Fibroblast of skin of right quadriceps (primary cell): ENCODE results near the gene HMCN2.
"Not testable (repeated sequence)": the region's sequence is repeated elsewhere in the genome, so short reads cannot be mapped to it uniquely, and the experiment has no call there.

Experiments used
- DNase-seq: peaks from one replicate; pipeline ENCODE4 v3.0.0-alpha.2; 2013

Gene HMCN2

GRCh38 chr9:130239741-130240241 lies 25.8 kb upstream of the HMCN2 start:
- no peak for DNase-seq

- DNase-seq: peak; percentile 61
These were observed 25.0 kb upstream of the HMCN2 start for GRCh38 chr9:130240410-130241197.

DNA sequence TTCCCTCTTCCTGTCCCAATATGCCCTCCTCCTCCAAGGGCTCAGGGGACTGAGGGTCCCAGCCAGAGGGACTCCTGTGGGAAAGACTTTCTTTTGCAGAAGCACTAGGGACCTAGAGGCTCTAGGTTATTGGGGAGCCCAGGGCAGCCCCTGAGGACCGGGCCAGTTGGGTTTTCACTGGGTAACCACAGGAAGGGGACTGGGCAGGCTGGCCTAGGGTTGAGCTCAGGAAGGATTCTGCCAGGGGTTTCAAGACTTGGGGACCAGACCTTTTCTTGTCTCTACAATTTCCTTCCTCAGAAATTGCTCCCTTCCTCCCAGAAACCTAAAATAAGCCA lies 24.4 kb upstream of the HMCN2 start:
- DNase-seq: no peak

GRCh38 chr9:130242270-130243014 lies 23.1 kb upstream of the HMCN2 start:
- DNase-seq: no peak

GRCh38 chr9:130243015-130243881 lies 22.3 kb upstream of the HMCN2 start:
- peak; percentile 41 for DNase-seq

- no peak for DNase-seq
These were observed 21.7 kb upstream of the HMCN2 start for GRCh38 chr9:130243882-130244170.

DNA sequence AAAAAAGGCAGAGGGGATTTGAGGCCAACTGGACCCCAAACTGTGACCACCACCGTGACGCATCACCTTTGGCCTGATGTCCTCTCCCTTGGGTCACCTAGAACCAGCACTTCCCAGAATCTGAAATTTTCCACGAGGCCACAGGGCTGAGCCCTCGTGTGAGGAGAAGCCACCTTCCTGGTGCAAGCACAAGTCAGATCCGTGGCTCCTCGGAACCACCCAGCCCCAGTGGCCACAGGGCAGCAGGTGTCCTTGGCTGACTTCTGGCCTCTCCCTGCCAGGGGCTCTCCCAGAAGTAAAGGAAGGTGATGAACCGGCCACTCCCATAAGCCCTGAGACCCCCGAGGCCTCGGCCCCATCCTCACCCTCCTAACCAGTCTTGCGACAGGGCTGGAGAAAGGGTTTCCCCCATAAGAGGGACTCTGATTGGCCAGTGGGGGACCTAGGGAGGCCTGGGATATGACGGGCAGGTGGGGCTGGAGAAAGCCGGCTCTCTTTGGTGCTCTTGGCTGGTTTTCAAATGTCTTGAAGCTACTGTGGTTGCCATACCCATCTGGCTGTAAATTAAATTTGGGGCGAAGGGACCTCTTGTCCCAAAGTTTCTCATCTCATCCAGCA lies 20.9 kb upstream of the HMCN2 start:
- DNase-seq: no peak

DNA sequence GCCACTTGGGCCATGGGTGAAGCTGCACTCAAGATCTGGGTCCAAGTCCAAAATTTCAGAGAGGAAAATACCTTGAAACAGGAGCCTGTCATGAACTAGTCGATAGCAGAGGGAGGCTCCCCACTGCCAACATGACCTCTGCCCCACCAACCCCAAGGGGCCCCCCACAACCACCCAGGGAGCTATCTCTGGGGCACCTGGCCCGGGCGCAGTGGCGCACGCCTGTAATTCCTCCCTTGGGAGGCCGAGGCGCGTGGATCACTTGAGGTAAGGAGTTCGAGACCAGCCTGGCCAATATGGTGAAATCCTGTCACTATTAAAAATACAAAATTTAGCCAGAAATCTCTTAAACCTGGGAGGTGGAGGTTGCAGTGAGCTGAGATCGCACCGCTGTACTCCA lies 20.1 kb upstream of the HMCN2 start:
- no peak for DNase-seq

DNA sequence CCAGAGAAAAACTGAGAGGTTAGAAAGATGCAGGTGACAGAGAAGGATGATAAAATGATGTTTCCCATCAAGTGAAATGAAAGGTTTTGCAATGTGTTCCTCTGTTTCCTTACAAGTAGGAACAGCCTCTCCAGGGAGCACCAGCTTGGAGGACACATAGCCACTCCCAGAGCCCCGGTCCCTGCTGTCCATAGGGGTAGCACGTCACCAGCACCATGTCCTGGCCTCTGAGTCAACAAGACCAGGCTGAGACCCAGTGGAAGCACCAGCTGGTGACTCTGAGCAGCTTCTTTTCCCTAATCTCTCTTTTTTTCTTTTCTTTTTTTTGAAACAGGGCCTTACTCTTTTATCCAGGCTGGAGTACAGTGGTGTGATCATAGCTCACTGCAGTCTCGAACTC lies 19.4 kb upstream of the HMCN2 start:
- no peak for DNase-seq

DNA sequence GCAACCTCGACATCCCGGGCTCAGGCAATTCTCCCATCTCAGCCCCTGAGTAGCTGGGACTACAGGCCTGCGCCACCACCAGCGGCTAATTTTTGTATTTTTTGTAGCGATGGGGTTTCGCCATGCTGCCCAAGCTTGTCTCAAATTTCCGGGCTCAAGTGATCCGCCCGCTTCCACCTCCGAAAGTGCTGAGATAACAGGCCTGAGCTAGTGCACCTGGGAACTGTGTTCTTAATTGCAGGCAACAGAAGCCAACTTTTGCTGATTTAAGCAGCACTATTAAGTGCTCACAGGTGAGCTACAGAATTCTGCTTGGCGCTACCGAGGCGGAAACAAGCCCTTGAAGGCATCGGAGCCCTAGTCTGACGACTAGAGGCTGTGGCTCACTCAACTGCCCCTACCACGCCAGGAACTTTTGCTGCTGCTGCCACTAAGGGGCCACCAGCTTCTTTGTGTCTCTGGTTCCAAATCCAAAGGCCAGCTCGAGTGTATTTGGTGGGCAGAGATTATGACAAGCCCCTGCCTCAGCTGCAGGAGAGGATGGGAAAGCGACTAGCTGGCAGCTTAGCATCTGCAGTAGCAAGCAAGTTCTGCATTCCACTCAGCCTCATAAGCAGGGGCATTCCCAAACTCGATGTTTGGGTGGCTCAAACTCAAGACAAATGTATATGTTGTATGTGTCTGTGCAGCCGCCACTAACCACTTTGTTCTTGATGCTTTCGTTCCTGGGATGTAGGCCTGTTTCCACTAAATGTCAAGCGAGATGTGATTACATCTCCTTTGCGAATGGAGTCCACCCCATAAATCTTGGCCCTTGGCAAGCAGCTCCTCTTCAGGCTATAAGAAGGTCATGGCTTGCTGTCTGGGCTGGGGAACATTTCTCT lies 10.6 kb upstream of the HMCN2 start:
- no peak for DNase-seq

DNA sequence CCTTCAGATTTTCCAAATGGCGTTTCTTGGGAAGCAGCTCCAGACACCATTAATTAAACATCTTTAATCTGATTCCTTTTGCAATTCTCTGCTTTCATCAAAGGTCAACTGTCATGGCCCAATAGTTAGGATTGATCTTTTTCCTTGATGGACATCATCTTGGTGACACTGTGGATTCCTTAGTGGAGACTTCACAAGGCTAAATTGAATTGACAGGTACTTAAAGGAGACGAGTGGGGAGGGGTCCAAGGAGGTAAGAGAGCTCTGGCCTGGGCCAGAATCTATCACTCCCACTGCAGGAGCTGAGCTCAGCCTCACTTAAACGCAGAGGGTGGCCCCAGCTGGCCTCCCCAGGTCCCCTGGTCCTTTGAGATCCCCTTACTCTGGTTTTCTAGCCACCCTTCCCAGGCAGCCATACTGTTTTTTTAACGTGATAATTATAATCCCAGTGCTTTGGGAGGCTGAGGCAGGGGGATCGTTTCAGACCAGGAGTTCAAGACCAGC lies 9.9 kb upstream of the HMCN2 start:
- DNase-seq: no peak

DNA sequence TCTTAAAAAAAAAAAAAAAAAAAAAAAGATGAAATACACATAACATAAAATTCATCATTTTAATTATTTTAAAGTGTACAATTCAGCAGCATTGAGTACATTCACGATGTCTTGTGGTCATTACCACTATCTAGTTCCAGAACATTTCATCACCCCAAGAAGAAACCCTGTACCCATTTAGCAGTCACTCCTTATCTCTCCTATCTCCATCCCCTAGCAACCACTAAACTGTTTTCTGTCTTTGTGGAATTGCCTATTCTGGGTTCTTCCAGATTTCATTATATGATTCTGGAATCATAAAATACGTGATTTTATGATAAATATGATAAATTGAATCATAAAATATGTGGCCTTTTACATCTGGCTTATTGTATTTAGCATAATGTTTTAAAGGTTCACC lies 8.9 kb upstream of the HMCN2 start:
- DNase-seq: no peak

DNA sequence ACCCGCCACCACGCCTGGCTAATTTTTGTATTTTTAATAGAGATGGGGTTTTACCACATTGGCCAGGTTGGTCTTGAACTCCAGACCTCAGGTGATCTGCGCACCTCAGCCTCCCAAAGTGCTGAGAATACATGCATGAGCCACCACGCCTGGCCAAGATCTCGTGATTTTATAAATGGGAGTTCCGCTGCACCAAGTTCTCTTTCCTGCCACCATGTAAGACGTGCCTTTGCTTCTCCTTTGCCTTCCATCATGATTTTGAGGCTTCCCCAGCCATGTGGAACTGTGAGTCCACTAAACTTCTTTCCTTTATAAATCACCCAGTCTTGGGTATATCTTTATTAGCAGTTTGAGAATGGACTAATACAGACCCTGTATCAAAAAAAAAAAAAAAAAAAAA lies 7.4 kb upstream of the HMCN2 start:
- not testable (repeated sequence) for DNase-seq

DNA sequence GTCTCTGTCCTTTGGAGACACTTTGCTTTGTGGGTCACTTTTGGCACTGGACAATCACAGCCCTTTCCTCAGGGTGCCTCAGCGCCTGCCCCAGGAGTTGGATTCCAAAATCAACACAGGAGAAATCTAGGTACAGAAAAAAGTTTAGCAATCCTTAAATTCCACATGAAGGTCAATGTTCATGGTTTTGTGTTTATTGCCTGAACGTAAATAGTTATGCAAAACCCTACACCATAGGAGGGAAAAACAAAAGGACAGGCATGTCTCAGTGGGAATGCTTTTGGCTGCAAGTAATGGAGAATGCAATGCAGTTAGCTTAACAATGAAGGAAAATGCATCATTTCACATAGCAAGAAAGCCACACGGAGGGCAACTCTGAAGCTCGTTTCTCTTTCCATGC lies 6.5 kb upstream of the HMCN2 start:
- no peak for DNase-seq

DNA sequence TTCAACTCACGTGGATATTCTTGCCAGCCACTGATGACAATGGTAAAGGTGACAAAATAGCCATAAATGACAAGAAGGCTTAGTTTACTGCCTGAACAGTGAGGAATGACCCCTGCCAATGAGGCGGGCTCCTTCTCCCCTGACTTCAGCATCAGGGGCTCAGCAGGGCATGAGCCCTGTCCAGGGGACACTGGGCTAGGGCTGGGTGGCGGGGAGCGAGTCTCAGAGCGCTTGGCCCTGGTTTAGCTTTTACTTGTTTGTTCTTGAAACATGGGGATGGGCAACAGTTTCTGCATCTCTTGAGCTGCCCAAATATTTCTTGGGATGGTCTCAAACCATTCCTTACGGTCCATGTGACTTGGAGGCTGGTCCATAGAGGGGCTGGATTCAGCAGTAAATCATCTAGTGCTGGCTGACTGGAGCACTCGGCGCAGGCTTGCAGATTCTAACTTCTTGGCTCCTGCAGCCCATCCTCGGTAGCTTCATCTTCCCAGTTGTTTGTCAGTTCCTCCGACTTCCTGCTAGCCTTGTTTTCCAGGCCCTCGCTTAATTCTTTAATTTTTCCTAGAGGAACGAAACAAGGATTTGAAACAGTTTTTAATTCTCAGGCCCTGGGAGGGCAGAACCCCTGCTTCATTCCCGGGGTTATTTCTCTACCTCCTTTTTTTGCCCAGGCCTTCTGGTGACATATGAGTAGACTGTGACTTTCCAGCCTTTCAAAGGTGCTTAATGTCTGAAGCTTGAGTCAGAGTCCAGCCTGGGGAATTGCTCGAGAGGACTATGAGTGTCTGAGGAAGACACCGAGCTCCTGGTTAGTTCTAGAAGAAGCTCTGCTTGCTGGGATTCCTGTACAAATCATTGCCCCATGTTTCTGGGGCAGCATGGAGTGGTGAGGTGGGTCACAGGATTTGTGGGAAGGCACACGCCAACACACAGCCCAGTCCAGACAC lies 4.5 kb upstream of the HMCN2 start:
- DNase-seq: no peak

- no peak for DNase-seq
These were observed 3.4 kb upstream of the HMCN2 start for GRCh38 chr9:130262061-130262745.

- DNase-seq: no peak
These were observed 2.8 kb upstream of the HMCN2 start for GRCh38 chr9:130262771-130263170.

GRCh38 chr9:130263601-130264413 lies 1.8 kb upstream of the HMCN2 start:
- no peak for DNase-seq
